Neuron (in vitro differentiated cells): ENCODE measurements around the gene ZBTB16.

Experiments used
- H2AFZ ChIP-seq: one replicate; pipeline ENCODE4 v1.6.1; 2013; ENCODE audit warnings: low read depth, mild to moderate bottlenecking, inconsistent platforms, low read length, moderate library complexity
- H3K27me3 ChIP-seq: one replicate; pipeline ENCODE4 v1.6.1; 2013; ENCODE audit warnings: low read length; ENCODE audit not compliant: insufficient read depth
- H3K36me3 ChIP-seq: one replicate; pipeline ENCODE4 v1.6.1; 2013; ENCODE audit warnings: low read length; ENCODE audit not compliant: insufficient read depth
- H3K4me1 ChIP-seq: one replicate; pipeline ENCODE4 v1.6.1; 2013; ENCODE audit warnings: low read length; ENCODE audit not compliant: insufficient read depth
- H3K4me3 ChIP-seq: 2 replicates; pipeline ENCODE4 v1.5.1; 2013; ENCODE audit warnings: mild to moderate bottlenecking, low read length, moderate library complexity
- H3K9me3 ChIP-seq: one replicate; pipeline ENCODE4 v1.6.1; 2013; ENCODE audit warnings: low read length

ZBTB16 gene

GRCh38 chr11:114251815-114252337 is 192.4 kb downstream of the ZBTB16 start:
- Histone ChIP-seq H3K4me3 (no peak overlapping the region), H3K9me3 (no peaks in the 10 kb centered on the region), H2AFZ (no peak overlapping the region), H3K36me3 (peaks cover 35% of the 10 kb centered on the region), H3K27me3 (no peaks in the 10 kb centered on the region), H3K4me1 (peaks cover 29% of the 10 kb centered on the region)

GRCh38 chr11:114252767-114253166 is 193.3 kb downstream of the ZBTB16 start:
- Histone ChIP-seq H3K4me3 (no peak overlapping the region), H2AFZ (no peak overlapping the region), H3K36me3 (peaks cover 27% of the 10 kb centered on the region), H3K4me1 (peaks cover 37% of the 10 kb centered on the region), H3K27me3 (no peaks in the 10 kb centered on the region), H3K9me3 (no peaks in the 10 kb centered on the region)

- Histone ChIP-seq H3K4me3 (no peak overlapping the region), H3K36me3 (peaks cover 20% of the 10 kb centered on the region), H3K9me3 (no peaks in the 10 kb centered on the region), H3K4me1 (peaks cover 46% of the 10 kb centered on the region), H2AFZ (no peak overlapping the region), H3K27me3 (no peaks in the 10 kb centered on the region)
Measured at GRCh38 chr11:114253771-114254170, 194.3 kb downstream of the ZBTB16 start.

- Histone ChIP-seq H2AFZ (no peak overlapping the region), H3K36me3 (peaks cover 20% of the 10 kb centered on the region), H3K27me3 (no peaks in the 10 kb centered on the region), H3K9me3 (no peaks in the 10 kb centered on the region), H3K4me1 (peaks cover 52% of the 10 kb centered on the region), H3K4me3 (no peak overlapping the region)
Measured at GRCh38 chr11:114254571-114255146, 195.1 kb downstream of the ZBTB16 start.

GRCh38 chr11:114255289-114255688 is 195.8 kb downstream of the ZBTB16 start:
- peaks cover 58% of the 10 kb centered on the region for H3K4me1 ChIP-seq
- no peaks in the 10 kb centered on the region for H3K9me3 ChIP-seq
- peaks cover 14% of the 10 kb centered on the region for H3K36me3 ChIP-seq
- H3K27me3 ChIP-seq, result no peaks in the 10 kb centered on the region
- no peak overlapping the region for H3K4me3 ChIP-seq
- H2AFZ ChIP-seq, result no peak overlapping the region

GRCh38 chr11:114256176-114256966 is 196.9 kb downstream of the ZBTB16 start:
- Histone ChIP-seq H3K9me3 (no peaks in the 10 kb centered on the region), H3K4me1 (peaks cover 64% of the 10 kb centered on the region), H3K36me3 (peaks cover 3% of the 10 kb centered on the region), H3K27me3 (no peaks in the 10 kb centered on the region), H2AFZ (no peak overlapping the region), H3K4me3 (no peak overlapping the region)

GRCh38 chr11:114256967-114257286 is 197.4 kb downstream of the ZBTB16 start:
- no peak overlapping the region for H3K4me3 ChIP-seq
- H2AFZ ChIP-seq, result no peak overlapping the region
- peaks cover 64% of the 10 kb centered on the region for H3K4me1 ChIP-seq
- no peaks in the 10 kb centered on the region for H3K27me3 ChIP-seq
- H3K36me3 ChIP-seq, result no peaks in the 10 kb centered on the region
- H3K9me3 ChIP-seq, result no peaks in the 10 kb centered on the region

GRCh38 chr11:114257621-114258558 is 198.4 kb downstream of the ZBTB16 start:
- no peaks in the 10 kb centered on the region for H3K36me3 ChIP-seq
- no peak overlapping the region for H2AFZ ChIP-seq
- H3K4me3 ChIP-seq, result no peak overlapping the region
- H3K9me3 ChIP-seq, result no peaks in the 10 kb centered on the region
- H3K4me1 ChIP-seq, result peaks cover 61% of the 10 kb centered on the region
- no peaks in the 10 kb centered on the region for H3K27me3 ChIP-seq

- H3K36me3 ChIP-seq, result no peaks in the 10 kb centered on the region
- H3K4me3 ChIP-seq, result no peak overlapping the region
- H3K9me3 ChIP-seq, result no peaks in the 10 kb centered on the region
- H3K27me3 ChIP-seq, result no peaks in the 10 kb centered on the region
- H2AFZ ChIP-seq, result no peak overlapping the region
- peaks cover 58% of the 10 kb centered on the region for H3K4me1 ChIP-seq
Measured at GRCh38 chr11:114258696-114259095, 199.2 kb downstream of the ZBTB16 start.

- Histone ChIP-seq H3K9me3 (no peaks in the 10 kb centered on the region), H3K4me1 (peaks cover 58% of the 10 kb centered on the region), H3K27me3 (no peaks in the 10 kb centered on the region), H3K36me3 (no peaks in the 10 kb centered on the region), H2AFZ (no peak overlapping the region), H3K4me3 (no peak overlapping the region)
Measured at GRCh38 chr11:114259124-114259526, 199.6 kb downstream of the ZBTB16 start.

GRCh38 chr11:114259551-114259983 is 200.1 kb downstream of the ZBTB16 start:
- H3K27me3 ChIP-seq, result no peaks in the 10 kb centered on the region
- no peaks in the 10 kb centered on the region for H3K36me3 ChIP-seq
- no peak overlapping the region for H2AFZ ChIP-seq
- peaks cover 57% of the 10 kb centered on the region for H3K4me1 ChIP-seq
- H3K4me3 ChIP-seq, result no peak overlapping the region
- H3K9me3 ChIP-seq, result no peaks in the 10 kb centered on the region

GRCh38 chr11:114260077-114260476 is 200.6 kb downstream of the ZBTB16 start:
- H3K36me3 ChIP-seq, result no peaks in the 10 kb centered on the region
- no peak overlapping the region for H2AFZ ChIP-seq
- no peaks in the 10 kb centered on the region for H3K9me3 ChIP-seq
- no peaks in the 10 kb centered on the region for H3K27me3 ChIP-seq
- H3K4me3 ChIP-seq, result no peak overlapping the region
- H3K4me1 ChIP-seq, result peaks cover 53% of the 10 kb centered on the region

- Histone ChIP-seq H3K27me3 (no peaks in the 10 kb centered on the region), H3K4me1 (peaks cover 49% of the 10 kb centered on the region), H3K9me3 (no peaks in the 10 kb centered on the region), H2AFZ (no peak overlapping the region), H3K36me3 (no peaks in the 10 kb centered on the region), H3K4me3 (no peak overlapping the region)
Measured at GRCh38 chr11:114260483-114260882, 201.0 kb downstream of the ZBTB16 start.
